GM18511 (cell line): Measurements from ENCODE around the gene MXD3.
A peak's percentile ranks its signal among the peaks of the same experiment; 100 is the strongest.

Source experiments
- ATAC-seq: cut with Tn5 transposase; IDR thresholded peaks from one replicate; pipeline ENCODE4 v1.9.1; 2021; ENCODE audit warnings: mild to moderate bottlenecking, moderate library complexity; ENCODE audit not compliant: unreplicated experiment

The MXD3 gene

DNA sequence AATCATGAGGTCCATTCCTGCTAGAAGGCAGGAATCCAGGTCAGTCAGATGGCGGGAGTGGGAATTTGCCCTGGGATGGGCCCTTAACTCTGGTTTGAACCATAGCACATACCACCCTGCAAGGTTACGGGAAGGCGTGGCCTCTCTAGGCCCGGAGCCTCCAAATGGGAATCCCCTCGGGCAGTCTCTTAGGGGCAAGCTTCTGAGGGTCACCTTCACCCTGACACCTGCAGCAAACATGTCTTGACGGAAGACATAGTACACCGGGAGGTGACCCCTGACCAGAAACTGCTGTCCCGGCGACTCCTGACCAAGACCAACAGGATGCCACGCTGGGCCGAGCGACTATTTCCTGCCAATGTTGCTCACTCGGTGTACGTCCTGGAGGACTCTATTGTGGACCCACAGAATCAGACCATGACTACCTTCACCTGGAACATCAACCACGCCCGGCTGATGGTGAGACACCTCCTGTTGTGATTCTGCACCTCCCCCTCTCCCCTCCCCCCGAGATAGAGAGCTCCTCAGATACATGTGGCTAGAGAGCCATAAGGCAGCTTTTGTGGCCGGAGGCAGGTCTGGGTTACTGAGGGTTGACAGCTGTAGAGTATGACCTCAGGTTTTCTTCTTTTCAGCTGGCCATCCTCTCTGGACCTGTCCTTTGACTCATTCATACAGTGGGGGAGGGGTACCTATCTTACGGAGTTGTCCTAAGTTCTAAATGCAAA, 7.1 kb downstream of the MXD3 start:
- ATAC-seq = no peak

DNA sequence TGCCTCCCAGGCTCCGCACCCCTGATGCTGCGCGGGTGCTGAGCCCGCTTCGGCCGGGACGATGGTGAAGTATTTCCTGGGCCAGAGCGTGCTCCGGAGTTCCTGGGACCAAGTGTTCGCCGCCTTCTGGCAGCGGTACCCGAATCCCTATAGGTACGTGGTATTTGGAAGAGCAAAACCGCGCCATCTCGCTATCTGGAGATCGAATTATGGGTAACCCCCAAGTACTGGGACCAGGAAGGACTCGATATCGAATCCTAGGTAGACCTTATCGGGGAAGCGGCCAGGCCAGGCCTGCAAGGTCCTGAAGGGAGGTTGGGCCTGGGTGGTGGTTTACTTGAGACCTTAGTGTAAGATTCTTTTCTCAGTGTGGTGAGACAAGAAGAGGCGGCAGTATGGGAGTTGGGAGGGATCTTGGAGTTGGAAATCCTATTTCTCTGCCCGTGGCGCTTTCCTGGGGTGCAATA, 7.7 kb downstream of the MXD3 start:
- no peak for ATAC-seq

DNA sequence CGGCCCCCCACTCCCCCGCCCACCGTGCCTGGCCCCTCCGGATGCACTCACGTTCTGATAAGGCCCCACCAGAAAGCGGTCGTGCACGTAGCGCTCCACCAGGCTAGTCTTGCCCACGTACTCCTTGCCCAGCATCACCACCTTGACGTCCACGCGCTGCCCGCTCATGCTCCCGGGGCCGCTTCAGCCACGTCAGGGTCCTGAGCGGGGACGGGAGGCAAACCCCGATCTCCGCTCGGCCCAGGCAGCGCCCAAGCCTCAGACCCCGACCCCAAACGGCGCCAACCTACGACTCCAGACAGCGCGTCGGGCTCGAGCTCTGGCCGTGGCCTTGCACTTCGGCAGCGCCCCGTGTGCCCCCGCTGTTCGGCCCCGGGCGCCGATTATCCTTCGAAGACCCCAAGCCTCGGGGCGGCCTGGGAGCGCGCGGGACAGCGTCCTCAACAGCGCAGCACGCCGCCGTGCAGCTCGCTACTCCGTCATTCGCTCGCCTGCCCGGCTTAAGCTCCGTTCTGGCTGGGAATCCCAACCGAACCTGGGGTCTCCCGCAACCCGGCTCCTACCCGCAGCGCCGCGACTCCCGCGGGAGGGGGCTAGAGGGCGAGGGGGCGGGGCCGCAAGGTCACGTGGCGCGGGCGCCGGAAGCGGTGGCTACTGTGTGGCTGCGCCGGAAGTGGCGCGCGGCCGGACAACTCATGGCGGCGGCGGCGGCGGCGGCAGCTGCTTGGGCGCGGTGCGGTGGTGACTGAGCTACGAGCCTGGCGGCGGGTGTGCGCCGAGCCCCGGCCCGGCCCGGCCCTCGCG, 8.4 kb downstream of the MXD3 start, which contains the start of the genes PRELID1 and RAB24:
Gene PRELID1 (plus strand): TSS at position 679 of the 804 bp plus-strand sequence. CDS start 187 bp downstream, outside the sequence.
Gene RAB24 (minus strand): TSS at position 599 of the 804 bp plus-strand sequence. CDS start 431 bp downstream, at position 168.
- peak; percentile 53 for ATAC-seq

DNA sequence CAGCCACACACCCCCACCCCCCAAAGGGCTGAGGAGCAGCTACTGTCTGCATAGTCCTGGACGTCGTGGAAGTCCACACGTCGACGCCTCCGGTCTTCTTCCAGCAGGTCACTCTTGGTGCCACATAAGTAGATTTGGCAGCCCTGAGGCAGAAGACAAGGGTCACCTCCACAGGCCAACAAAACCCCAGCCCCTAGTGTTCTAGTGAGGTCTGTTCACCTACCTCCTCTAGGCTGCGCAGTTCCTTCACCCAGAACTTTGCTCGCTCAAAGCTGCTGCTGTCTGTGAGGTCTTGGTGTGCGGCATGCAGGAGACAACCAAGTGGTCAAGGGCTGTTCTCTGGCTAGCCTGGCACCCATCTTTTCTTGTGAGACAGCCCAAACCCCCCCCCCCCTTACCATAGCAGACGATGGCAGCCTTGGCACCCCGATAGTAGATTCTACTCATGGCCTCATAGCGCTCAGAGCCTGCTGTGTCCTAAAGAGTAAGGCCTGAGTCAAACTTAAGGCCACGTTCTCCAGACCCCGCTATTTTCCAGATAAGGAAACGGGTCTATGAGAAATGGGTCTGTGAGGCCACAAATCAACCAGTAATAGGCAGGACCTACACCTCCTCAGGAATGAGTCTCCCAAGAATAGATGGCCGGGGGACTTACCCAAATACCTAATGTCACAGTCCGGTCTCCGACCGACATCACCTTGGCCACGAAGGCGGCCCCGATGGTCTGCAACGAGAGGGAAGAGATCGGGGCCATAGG, 9.2 kb downstream of the MXD3 start:
- no peak for ATAC-seq

DNA sequence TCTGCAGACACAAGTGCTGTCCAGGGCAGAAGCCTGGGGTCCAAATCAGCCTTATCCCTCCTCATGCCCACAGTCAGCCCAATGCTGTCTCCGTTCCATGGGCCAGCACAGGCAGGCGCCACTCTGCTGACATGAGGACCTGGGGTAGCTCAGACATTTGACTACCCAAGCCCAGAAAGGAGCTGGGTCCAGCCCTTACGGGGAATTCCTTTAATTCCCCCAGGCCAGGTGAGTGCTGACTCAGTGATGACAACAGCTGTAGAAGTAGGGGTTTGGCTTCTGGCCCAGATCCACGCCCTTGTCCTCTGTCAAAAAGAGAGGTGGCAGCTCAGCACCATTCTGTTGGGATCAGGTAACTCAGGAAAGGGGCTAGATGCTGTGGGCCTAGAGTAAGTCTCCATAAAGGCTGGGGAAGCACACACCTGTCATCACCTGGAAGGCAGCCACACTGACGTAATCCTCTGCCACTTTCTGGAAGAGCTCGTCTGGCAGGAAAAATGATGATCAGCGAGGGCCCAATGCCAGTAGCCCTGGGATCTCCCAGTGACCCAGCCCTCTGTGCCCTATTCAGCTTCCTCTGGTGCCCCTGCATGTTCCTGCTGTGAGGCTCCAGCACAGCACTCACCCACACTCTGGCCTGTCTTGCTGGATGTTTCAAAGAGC, 10.1 kb downstream of the MXD3 start:
- no peak for ATAC-seq

DNA sequence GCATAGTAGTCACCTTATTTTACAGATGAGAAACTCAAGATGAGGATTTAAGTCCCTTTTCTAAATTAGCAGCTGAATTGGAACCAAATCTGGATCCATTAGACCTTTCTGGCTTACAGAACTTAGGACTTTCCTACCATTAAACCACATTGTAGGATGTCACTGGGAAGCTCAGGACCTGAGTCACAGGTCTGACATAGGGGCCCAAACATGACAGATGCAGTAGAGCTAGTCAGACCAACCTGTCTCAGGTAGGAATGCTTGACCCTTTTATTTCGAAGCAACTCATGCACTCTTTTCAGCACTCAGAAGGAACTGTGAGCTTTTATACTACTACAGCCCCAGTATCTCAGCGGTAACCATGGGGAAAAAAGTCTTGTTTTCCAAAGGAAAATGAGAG, 10.7 kb downstream of the MXD3 start:
- ATAC-seq = no peak

DNA sequence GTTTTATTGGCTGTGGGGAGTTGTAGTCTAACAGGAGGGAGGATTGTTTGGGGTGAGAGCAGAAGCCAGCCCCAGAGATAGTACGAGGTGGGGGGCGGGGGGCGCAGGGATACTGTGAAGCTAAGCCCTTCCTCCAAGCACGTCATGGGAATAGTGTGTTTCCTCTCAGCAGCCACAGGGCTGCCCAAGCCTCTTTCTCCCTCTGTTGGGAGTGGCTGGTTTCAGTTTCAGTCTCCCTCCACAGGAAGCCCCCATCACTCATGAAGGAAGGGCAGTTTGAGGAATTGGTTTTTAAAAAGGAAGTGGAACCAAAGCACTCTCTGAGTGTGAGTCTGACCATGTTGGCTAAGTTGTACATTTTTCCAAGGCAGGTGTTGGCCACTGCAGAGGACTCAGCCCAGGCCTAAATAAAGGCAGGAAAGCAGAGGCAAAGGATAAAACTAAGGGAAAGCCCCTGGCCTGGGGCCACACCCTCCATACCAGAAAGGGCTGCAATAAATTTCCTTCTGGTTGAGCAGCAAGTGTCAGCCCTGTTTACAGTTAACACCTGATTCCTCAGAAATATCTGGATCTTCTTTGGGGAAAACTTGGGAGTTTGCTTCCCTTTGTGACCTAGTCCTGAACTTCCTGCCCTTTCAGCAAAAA, 11.3 kb downstream of the MXD3 start:
- ATAC-seq = peak; percentile 54

DNA sequence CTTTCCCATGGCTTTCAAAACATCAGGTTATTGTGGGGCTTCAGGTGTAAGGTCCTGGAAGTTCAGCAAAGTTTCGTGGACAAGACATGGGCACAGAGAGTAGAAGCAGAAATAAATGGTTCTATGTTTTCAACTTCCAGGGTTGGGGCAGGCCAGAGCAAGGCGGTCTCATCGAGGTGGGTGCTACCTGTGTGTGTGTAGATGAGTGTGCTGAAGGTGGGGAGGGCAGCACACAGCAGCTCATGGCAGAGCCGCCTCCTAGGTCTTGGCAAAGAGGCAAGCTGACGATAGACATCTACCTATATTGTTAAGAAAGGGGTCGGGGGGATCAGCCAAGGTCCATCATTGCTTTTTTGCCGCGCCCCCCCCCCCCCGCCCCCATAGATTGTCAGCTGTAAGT, 12.0 kb downstream of the MXD3 start:
- no peak for ATAC-seq

DNA sequence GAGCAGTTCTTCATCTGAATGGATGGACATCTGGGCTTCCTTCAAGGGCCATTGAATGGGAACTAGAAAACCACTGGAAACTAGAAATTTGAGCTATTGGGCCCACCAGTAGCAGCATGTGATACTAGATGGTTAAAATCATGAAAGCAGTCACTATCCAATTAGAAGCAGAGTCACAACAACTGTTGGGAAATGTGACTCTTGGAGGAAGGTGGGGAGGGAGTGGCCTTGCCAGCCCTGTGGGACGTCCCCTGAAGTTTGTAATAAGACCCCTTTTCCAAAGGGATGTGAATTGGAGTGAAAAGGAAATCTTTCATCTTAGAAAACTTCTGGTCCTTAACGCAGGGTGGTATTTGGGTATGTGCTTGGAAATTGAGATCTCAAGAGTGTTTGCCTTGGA, 13.8 kb downstream of the MXD3 start:
- ATAC-seq = no peak

DNA sequence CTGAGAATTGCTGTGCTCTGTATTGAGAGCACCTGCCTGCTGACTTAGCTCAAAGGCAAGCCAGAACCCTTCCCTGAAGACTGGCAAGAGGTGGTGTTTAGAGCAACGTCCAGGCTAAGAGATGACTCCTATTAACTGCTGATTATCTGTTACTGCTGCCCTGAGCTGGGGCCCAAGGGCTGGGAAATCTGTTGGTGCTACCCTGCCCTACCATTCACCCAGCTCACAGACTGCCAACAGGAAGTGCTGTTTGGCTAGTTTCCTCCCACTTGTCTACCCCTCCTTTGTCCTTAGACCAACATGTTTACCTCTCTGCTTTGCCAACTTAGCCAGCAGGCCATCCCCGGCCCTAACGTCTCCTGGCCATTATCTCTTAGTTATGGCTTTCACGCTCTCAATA, 15.1 kb downstream of the MXD3 start:
- ATAC-seq = no peak

DNA sequence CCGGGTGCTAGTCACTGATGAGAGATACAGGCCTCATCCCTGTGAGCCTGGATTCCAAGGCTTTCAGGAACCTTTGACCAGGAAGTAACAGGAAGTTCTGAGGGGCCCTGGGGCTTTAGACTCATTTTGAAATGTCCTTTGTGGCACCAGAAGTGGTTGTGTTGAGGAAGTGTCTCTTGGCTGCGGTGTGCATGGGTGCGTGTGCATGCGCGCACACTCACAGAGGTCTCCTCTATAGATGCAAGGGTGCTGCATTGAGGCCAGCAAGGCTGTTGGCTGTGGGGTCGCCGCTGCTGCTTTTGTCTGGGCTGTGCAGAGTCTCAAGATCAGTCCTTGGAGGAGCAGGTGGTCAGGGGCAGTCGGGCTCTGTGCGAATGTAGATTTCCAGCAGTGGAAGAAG, 15.8 kb downstream of the MXD3 start:
- no peak for ATAC-seq

DNA sequence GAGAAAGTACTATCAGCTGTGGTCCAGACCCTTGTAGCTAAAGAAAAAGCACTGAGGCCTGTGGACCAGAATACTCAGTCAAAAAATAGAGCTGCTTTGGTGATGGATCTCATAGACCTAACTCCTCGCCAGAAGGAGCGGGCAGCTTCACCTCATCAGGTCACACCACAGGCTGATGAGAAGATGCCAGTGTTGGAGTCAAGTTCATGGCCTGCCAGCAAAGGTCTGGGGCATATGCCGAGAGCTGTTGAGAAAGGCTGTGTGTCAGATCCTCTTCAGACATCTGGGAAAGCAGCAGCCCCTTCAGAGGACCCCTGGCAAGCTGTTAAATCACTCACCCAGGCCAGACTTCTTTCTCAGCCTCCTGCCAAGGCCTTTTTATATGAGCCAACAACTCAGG, 17.1 kb downstream of the MXD3 start:
- ATAC-seq = no peak

DNA sequence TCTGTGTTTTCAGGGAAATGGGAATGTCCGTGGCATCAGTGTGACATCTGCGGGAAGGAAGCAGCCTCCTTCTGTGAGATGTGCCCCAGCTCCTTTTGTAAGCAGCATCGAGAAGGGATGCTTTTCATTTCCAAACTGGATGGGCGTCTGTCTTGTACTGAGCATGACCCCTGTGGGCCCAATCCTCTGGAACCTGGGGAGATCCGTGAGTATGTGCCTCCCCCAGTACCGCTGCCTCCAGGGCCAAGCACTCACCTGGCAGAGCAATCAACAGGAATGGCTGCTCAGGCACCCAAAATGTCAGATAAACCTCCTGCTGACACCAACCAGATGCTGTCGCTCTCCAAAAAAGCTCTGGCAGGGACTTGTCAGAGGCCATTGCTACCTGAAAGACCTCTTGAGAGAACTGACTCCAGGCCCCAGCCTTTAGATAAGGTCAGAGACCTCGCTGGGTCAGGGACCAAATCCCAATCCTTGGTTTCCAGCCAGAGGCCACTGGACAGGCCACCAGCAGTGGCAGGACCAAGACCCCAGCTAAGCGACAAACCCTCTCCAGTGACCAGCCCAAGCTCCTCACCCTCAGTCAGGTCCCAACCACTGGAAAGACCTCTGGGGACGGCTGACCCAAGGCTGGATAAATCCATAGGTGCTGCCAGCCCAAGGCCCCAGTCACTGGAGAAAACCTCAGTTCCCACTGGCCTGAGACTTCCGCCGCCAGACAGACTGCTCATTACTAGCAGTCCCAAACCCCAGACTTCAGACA, 17.7 kb downstream of the MXD3 start:
- ATAC-seq = no peak

DNA sequence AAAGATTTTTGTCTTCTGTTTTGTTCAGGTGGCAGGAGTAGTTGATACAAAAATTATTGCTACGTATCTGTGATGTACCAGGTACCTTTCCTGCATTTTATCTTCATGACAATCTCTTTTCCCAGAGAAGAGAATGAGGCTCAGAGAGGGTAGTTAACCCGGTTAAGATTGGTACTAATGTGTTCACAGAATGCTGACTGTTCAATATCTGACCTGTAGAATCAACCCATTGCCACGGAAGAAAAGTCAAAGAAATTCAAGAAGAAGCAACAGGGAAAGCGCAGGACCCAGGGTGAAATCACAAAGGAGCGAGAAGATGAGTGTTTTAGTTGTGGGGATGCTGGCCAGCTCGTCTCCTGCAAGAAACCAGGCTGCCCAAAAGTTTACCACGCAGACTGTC, 20.0 kb downstream of the MXD3 start:
- ATAC-seq = no peak

DNA sequence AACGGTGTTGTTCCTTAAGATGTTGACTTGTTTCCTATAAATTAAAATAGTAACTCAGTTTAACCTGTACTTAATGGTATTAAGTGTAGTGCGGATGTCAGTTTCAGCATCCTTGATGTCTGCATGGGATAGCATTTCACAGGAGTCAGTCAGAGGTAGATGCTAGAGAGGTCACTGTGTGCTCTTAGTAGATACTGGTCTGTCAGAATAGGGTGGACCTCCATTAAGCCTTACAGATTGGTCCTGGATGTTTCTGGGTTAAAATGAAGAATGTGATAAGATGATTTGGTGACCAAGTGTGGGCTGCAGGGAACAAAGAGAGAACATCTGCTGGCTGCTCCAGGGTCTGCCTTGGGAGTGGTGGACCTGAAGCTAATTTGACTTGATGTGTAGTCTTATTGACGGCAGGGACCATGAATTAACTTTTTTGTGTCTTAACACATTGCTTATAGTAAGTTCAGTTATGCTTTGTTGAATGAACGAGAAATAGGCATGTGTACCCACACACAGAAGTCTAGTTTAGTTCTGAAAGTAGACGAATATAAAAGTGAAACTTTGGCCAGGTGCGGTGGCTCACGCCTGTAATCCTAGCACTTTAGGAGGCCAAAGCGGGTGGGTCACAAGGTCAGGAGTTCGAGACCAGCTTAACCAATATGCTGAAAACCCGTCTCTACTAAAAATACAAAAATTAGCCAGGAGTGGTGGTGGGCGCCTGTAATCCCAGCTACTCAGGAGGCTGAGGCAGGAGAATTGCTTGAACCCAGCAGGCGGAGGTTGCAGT, 20.7 kb downstream of the MXD3 start:
- ATAC-seq = peak; percentile 75

DNA sequence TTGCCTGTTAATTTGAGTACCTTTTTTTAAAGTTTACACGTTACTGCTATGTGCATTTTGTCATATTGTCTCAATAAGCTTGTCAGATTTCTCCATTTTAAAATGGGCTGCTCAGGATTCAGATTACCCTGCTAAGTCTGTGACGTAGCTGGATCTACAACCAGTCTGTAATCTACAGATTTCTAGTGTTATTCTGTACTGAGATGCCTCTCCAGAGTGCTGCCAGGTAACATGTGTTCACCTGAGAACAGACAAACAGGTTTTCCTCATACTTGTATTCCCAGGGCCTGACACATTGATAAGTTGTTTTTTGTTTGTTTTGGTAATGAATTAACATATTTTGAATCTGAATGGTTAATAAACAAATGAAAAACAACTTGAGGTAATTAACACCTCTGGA, 23.5 kb downstream of the MXD3 start:
- ATAC-seq = no peak

DNA sequence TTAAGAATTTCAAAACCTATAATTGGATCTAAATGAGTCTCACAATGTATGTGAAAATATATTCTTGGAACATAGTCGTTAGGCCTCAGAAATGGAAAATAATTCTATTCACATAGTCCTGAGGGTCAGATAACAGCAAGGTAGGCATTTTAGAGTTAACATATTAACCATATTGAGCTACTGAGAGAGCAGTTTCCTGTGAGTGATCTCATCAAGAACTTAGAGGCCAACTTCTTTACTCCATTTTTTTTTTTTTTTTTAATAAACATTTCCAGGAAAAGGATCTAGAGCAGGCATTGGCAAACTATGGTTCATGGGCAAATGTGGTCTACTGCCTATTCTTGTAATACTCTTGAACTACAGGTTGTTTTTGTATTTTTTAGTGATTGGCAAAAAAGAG, 34.8 kb downstream of the MXD3 start:
- no peak for ATAC-seq

DNA sequence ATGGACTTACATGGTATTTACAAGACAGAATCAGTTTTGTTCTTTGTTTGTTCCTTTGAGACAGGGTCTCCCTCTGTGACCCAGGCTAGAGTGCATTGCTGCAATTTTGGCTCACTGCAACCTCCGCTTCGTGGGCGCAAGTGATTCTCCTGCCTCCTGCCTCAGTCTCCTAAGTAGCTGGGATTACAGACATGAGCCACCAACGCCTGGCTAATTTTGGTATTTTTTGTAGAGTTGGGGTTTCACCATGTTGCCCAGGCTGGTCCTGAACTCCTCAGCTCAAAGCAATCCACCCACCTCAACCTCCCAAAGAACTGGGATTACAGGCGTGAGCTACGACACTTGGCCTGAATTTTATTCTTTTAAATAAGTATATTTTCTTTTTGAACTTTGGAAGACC, 35.8 kb downstream of the MXD3 start:
- ATAC-seq = no peak

DNA sequence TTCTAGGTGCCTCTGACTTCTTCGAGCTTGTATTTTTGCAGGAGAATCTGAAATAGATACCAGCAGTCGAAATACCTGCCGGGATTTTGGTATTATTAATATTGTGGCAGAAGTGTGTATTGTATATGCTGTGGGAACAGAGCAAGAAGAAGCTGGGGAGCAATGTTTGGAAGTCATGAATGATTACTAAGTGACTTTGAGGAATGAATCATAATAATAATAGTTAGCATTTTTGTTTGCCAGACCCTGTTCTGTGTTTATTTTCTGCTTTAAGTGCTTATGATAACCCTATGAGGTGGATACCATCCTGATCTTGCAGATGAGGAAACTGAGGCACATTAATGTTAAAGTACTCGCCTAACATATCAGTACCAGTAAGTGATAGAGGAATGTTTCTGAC, 40.6 kb downstream of the MXD3 start:
- no peak for ATAC-seq
